ENCODE data around the gene JARID2. TPM values are rescaled to one million over a fixed set of nuclear protein-coding genes. Genes with fewer than 3 reads are reported as not detected.

JARID2 gene
- total and polyA plus RNA-seq, 9 of the 15 experiments (the other 6 are each of a cell fraction or from before 2014, with no cell fraction given): 5.0 to 29.0 (median 15.6) TPM

GRCh38 chr6:15553736-15554294 is 307.9 kb downstream of the JARID2 start (continued):
- TF ChIP-seq, protein P1, sequence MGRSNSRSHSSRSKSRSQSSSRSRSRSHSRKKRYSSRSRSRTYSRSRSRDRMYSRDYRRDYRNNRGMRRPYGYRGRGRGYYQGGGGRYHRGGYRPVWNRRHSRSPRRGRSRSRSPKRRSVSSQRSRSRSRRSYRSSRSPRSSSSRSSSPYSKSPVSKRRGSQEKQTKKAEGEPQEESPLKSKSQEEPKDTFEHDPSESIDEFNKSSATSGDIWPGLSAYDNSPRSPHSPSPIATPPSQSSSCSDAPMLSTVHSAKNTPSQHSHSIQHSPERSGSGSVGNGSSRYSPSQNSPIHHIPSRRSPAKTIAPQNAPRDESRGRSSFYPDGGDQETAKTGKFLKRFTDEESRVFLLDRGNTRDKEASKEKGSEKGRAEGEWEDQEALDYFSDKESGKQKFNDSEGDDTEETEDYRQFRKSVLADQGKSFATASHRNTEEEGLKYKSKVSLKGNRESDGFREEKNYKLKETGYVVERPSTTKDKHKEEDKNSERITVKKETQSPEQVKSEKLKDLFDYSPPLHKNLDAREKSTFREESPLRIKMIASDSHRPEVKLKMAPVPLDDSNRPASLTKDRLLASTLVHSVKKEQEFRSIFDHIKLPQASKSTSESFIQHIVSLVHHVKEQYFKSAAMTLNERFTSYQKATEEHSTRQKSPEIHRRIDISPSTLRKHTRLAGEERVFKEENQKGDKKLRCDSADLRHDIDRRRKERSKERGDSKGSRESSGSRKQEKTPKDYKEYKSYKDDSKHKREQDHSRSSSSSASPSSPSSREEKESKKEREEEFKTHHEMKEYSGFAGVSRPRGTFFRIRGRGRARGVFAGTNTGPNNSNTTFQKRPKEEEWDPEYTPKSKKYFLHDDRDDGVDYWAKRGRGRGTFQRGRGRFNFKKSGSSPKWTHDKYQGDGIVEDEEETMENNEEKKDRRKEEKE (IDR thresholded peaks at IDR 0.05; ENCODE audit: borderline replicate concordance in 1 of 2, control insufficient read depth in 1 of 2, low read depth in 2 of 2, low read length in 1 of 2): no peak
- TF ChIP-seq HCFC1 (IDR thresholded peaks at IDR 0.05; ENCODE audit: low read depth, low read length) (no peak), PTBP1 (IDR thresholded peaks at IDR 0.05; ENCODE audit: low read depth, low read length) (no peak), ETV6 (IDR thresholded peaks at IDR 0.05; ENCODE audit: borderline replicate concordance in 1 of 2, low read depth in 2 of 2, low read length in 1 of 2) (no peak), ETV6 (CRISPR knock-in tag; IDR thresholded peaks at IDR 0.05; ENCODE audit: borderline replicate concordance) (no peak), NCOR1 (IDR thresholded peaks at IDR 0.05) (no peak), THRB (CRISPR knock-in tag; conservative IDR thresholded peaks at IDR 0.05) (no peak), NKRF (IDR thresholded peaks at IDR 0.05; ENCODE audit: borderline replicate concordance) (no peak), CREB5 (CRISPR knock-in tag; IDR thresholded peaks at IDR 0.05) (no peak), CGGBP1 (CRISPR knock-in tag; IDR thresholded peaks at IDR 0.05) (no peak), ATF7 (IDR thresholded peaks at IDR 0.05) (peak; percentile 87), U2AF2 (optimal IDR thresholded peaks at IDR 0.05; ENCODE audit: low read depth, low read length) (no peak), SMARCA4 (IDR thresholded peaks at IDR 0.05) (peak; percentile 60; the same call in 1 of the 2 replicates), CXXC5 (CRISPR knock-in tag; IDR thresholded peaks at IDR 0.05) (peak; percentile 55; the same call in 1 of the 2 replicates), GATAD2B (IDR thresholded peaks at IDR 0.05; ENCODE audit: borderline replicate concordance) (no peak)
- TF ChIP-seq, protein P2, sequence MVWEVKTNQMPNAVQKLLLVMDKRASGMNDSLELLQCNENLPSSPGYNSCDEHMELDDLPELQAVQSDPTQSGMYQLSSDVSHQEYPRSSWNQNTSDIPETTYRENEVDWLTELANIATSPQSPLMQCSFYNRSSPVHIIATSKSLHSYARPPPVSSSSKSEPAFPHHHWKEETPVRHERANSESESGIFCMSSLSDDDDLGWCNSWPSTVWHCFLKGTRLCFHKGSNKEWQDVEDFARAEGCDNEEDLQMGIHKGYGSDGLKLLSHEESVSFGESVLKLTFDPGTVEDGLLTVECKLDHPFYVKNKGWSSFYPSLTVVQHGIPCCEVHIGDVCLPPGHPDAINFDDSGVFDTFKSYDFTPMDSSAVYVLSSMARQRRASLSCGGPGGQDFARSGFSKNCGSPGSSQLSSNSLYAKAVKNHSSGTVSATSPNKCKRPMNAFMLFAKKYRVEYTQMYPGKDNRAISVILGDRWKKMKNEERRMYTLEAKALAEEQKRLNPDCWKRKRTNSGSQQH (CRISPR knock-in tag; IDR thresholded peaks at IDR 0.05): no peak
- TF ChIP-seq, protein P3, sequence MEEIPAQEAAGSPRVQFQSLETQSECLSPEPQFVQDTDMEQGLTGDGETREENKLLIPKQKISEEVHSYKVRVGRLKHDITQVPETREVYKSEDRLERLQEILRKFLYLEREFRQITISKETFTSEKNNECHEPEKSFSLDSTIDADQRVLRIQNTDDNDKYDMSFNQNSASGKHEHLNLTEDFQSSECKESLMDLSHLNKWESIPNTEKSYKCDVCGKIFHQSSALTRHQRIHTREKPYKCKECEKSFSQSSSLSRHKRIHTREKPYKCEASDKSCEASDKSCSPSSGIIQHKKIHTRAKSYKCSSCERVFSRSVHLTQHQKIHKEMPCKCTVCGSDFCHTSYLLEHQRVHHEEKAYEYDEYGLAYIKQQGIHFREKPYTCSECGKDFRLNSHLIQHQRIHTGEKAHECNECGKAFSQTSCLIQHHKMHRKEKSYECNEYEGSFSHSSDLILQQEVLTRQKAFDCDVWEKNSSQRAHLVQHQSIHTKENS (CRISPR knock-in tag; IDR thresholded peaks at IDR 0.05): no peak

All from K562 (cell line).